KMS-11 (cell line): ENCODE measurements around the gene ATP2A2.

Source experiments
- H2AFZ ChIP-seq: fragments of 200-600 bp; sonication (generic); 2 replicates; pipeline ENCODE4 v1.6.1; 2016; ENCODE audit warnings: antibody characterized with exemption, mixed run types, low read depth
- H3K27ac ChIP-seq: fragments of 200-600 bp; sonication (generic); 2 replicates; pipeline ENCODE4 v1.6.1; 2016; ENCODE audit warnings: mild to moderate bottlenecking, mixed run types
- H3K27me3 ChIP-seq: fragments of 200-600 bp; sonication (generic); 2 replicates; pipeline ENCODE4 v1.6.1; 2017; ENCODE audit warnings: mild to moderate bottlenecking, low read depth, mixed run types, moderate library complexity; ENCODE audit not compliant: insufficient read depth
- H3K36me3 ChIP-seq: fragments of 200-600 bp; sonication (generic); 2 replicates; pipeline ENCODE4 v1.6.1; 2017; ENCODE audit warnings: mild to moderate bottlenecking, mixed run types; ENCODE audit not compliant: insufficient read depth
- H3K4me1 ChIP-seq: fragments of 200-600 bp; sonication (generic); 2 replicates; pipeline ENCODE4 v1.6.1; 2016; ENCODE audit warnings: mild to moderate bottlenecking, low read depth, mixed run types; ENCODE audit not compliant: poor library complexity, severe bottlenecking
- H3K4me2 ChIP-seq: fragments of 200-600 bp; sonication (generic); 2 replicates; pipeline ENCODE4 v1.7.0; 2016; ENCODE audit warnings: mild to moderate bottlenecking, mixed run types
- H3K4me3 ChIP-seq: fragments of 200-600 bp; sonication (generic); IDR thresholded peaks from 2 replicates; pipeline ENCODE4 v1.6.1; 2017; ENCODE audit warnings: low read depth, low read length, mixed read lengths; ENCODE audit not compliant: insufficient read depth
- H3K79me2 ChIP-seq: fragments of 200-600 bp; sonication (generic); 2 replicates; pipeline ENCODE4 v1.6.1; 2016; ENCODE audit warnings: low read depth, mixed run types; ENCODE audit not compliant: insufficient read depth
- H3K9ac ChIP-seq: fragments of 200-600 bp; sonication (generic); 2 replicates; pipeline ENCODE4 v1.6.1; 2016; ENCODE audit warnings: mild to moderate bottlenecking, mixed run types
- H4K20me1 ChIP-seq: fragments of 200-600 bp; sonication (generic); 2 replicates; pipeline ENCODE4 v1.6.1; 2016; ENCODE audit warnings: mild to moderate bottlenecking, mixed run types; ENCODE audit not compliant: insufficient read depth
- TF ChIP-seq, protein P1 (sequence below): fragments of 200-600 bp; sonication (generic); conservative IDR thresholded peaks from 2 replicates; pipeline ENCODE4 v1.6.1; 2017; ENCODE audit warnings: low read depth, mild to moderate bottlenecking, antibody characterized with exemption, low read length, moderate library complexity, mixed read lengths

The ATP2A2 gene

GRCh38 chr12:110361216-110361615, 80.2 kb downstream of the ATP2A2 start:
- TF ChIP-seq, protein P1, sequence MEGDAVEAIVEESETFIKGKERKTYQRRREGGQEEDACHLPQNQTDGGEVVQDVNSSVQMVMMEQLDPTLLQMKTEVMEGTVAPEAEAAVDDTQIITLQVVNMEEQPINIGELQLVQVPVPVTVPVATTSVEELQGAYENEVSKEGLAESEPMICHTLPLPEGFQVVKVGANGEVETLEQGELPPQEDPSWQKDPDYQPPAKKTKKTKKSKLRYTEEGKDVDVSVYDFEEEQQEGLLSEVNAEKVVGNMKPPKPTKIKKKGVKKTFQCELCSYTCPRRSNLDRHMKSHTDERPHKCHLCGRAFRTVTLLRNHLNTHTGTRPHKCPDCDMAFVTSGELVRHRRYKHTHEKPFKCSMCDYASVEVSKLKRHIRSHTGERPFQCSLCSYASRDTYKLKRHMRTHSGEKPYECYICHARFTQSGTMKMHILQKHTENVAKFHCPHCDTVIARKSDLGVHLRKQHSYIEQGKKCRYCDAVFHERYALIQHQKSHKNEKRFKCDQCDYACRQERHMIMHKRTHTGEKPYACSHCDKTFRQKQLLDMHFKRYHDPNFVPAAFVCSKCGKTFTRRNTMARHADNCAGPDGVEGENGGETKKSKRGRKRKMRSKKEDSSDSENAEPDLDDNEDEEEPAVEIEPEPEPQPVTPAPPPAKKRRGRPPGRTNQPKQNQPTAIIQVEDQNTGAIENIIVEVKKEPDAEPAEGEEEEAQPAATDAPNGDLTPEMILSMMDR = no peak
- no peak overlapping the region for H3K4me3 ChIP-seq
- no peak overlapping the region for H3K27ac ChIP-seq
- no peaks in the 10 kb centered on the region for H3K36me3 ChIP-seq
- H2AFZ ChIP-seq = no peak overlapping the region
- H3K4me1 ChIP-seq = no peaks in the 10 kb centered on the region
- H3K9ac ChIP-seq = no peak overlapping the region
- H3K27me3 ChIP-seq = no peaks in the 10 kb centered on the region
- H3K4me2 ChIP-seq = no peak overlapping the region
- H3K79me2 ChIP-seq = no peaks in the 10 kb centered on the region
- H4K20me1 ChIP-seq = no peaks in the 10 kb centered on the region

- no peaks in the 10 kb centered on the region for H3K4me1 ChIP-seq
- H4K20me1 ChIP-seq = no peaks in the 10 kb centered on the region
- no peak overlapping the region for H3K9ac ChIP-seq
- H3K4me3 ChIP-seq = no peak overlapping the region
- H2AFZ ChIP-seq = no peak overlapping the region
- no peak overlapping the region for H3K27ac ChIP-seq
- TF ChIP-seq, protein P1 = no peak
- H3K4me2 ChIP-seq = no peak overlapping the region
- no peaks in the 10 kb centered on the region for H3K27me3 ChIP-seq
- H3K36me3 ChIP-seq = no peaks in the 10 kb centered on the region
- no peaks in the 10 kb centered on the region for H3K79me2 ChIP-seq
Measured at GRCh38 chr12:110365489-110366320, 84.7 kb downstream of the ATP2A2 start.

DNA sequence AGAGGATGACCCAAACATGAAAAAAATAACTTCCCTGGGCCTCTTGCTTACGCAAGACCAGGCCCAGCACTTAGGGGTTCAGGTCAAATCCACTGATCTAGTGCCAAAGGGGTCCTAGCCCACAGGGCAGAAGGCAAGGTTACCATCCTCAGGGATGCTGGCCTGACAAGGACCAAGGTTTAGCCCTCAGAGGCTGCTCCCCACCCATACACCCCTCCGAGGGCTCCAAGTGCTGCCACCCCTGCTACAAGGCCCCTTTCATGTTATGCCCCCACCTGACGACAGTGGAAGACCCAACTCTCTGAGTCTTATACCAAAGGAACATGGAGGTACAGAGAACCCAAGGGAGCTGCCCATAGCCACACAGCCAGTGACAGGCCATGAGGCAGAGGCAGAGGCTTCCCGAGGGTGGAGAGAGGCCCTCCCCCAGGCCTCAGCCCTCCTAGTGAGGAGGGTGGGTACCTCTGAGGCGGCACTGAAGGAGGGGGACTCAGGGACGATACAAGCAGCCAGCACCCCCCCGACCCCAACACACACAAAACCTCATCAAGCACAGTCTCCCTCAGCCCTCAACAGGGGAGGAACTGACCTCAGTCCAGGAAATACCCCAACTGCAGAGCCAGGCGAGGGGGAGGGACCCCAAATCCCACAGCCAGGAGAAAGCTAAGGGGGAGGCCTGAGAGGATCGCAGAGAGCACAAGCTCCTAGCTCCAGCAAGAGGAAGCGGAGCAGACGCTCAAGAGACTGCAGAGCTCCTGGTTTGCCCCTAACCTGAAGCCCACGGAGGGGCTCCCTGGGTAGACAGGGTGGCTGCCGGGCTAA, 85.5 kb downstream of the ATP2A2 start:
- Histone ChIP-seq H4K20me1 (no peaks in the 10 kb centered on the region), H3K4me3 (no peak overlapping the region), H3K27me3 (no peaks in the 10 kb centered on the region), H3K36me3 (no peaks in the 10 kb centered on the region), H3K4me1 (no peaks in the 10 kb centered on the region), H3K27ac (no peak overlapping the region), H3K9ac (no peak overlapping the region), H3K79me2 (no peaks in the 10 kb centered on the region), H2AFZ (no peak overlapping the region), H3K4me2 (no peak overlapping the region)
- TF ChIP-seq, protein P1 = no peak

DNA sequence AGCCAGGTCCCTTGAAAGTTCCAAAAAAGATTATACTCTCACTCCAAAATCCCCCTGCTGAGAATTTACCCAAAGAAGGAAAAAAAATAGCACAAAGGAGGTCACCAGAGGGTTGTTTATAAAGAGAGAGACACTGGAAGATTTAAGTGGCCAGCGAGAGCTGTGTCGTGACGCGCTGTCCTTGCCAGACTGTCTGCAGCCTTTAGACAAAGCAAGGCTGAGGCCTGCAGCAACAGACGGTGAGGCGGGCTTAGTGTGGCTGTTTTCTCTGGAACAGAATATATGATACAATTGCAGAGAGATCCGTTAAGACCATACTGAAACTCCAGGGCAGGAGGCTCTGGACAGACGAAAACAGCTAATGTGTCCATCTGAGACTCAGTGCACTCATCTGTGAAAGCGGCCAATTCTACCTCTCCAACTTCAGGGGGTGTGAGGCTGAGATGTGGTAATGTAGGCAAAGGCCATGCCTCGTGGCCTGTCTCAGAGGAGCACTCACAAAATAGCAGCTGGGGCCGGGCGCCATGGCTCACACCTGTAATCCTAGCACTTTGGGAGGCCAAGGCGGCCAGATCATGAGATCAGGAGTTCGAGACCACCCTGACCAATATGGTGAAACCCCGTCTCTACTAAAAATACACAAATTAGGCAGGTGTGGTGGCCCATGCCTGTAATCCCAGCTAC, 86.3 kb downstream of the ATP2A2 start:
- H3K79me2 ChIP-seq = no peaks in the 10 kb centered on the region
- no peak overlapping the region for H3K4me3 ChIP-seq
- H3K36me3 ChIP-seq = no peaks in the 10 kb centered on the region
- H2AFZ ChIP-seq = no peak overlapping the region
- no peaks in the 10 kb centered on the region for H3K4me1 ChIP-seq
- H3K27me3 ChIP-seq = no peaks in the 10 kb centered on the region
- H3K9ac ChIP-seq = no peak overlapping the region
- H3K27ac ChIP-seq = no peak overlapping the region
- TF ChIP-seq, protein P1 = no peak
- no peak overlapping the region for H3K4me2 ChIP-seq
- H4K20me1 ChIP-seq = no peaks in the 10 kb centered on the region
